Activated naive CD4-positive, alpha-beta T cell treated with anti-CD3 and anti-CD28 coated beads, Interleukin-2, amount 50 U/mL, for 72 hours (primary cell): ENCODE measurements around the gene EVI5. TPM values are rescaled to one million over a fixed set of nuclear protein-coding genes. Genes with fewer than 3 reads are reported as not detected.
A peak's percentile ranks its signal among the peaks of the same experiment; 100 is the strongest.
"Not testable (repeated sequence)": the region's sequence is repeated elsewhere in the genome, so short reads cannot be mapped to it uniquely, and the experiment has no call there.

Experiments
- ATAC-seq, 2 donors: fragments of 150-1000 bp; cut with Tn5 transposase; 2 replicates each; pipeline ENCODE4 v1.10.0; 2021; ENCODE audit warnings: mild to moderate bottlenecking in 2 of 2, moderate library complexity in 2 of 2
- DNase-seq, 2 donors: peaks; one replicate each; pipeline ENCODE4 v3.0.0; 2021 to 2022; ENCODE audit warnings: low spot score in 2 of 2
- H3K27ac Mint-ChIP-seq, 2 donors: one replicate each; pipeline ENCODE4 v1.8.0; 2022; ENCODE audit warnings: mild to moderate bottlenecking in 2 of 2, mixed read lengths in 2 of 2
- H3K36me3 Mint-ChIP-seq, 2 donors: one replicate each; pipeline ENCODE4 v1.8.0; 2022; ENCODE audit warnings: mixed read lengths in 2 of 2
- H3K9me3 Mint-ChIP-seq, 2 donors: one replicate each; pipeline ENCODE4 v1.8.0; 2022; ENCODE audit warnings: mixed read lengths in 2 of 2
- total RNA-seq, 2 donors: library from RNA; stranded (reverse); gene quantifications; one replicate each; pipeline ENCODE4 v1.2.3, GENCODE V29; 2022

Gene EVI5
- total RNA-seq, 2 donors from 2014 or later = 20.9 to 68.0 TPM

- ATAC-seq = no peak
- DNase-seq = no peak
- H3K36me3 Mint-ChIP-seq = peaks cover 6% of the 10 kb centered on the region in 2 donors
- peaks cover 10% of the 10 kb centered on the region in 2 donors for H3K9me3 Mint-ChIP-seq
- no peak overlapping the region for H3K27ac Mint-ChIP-seq
Measured at GRCh38 chr1:92764116-92764515, 20.8 kb downstream of the EVI5 start.

GRCh38 chr1:92762355-92762754 lies 22.6 kb downstream of the EVI5 start:
- no peaks in the 10 kb centered on the region for H3K36me3 Mint-ChIP-seq
- DNase-seq = no peak
- no peak for ATAC-seq

DNA sequence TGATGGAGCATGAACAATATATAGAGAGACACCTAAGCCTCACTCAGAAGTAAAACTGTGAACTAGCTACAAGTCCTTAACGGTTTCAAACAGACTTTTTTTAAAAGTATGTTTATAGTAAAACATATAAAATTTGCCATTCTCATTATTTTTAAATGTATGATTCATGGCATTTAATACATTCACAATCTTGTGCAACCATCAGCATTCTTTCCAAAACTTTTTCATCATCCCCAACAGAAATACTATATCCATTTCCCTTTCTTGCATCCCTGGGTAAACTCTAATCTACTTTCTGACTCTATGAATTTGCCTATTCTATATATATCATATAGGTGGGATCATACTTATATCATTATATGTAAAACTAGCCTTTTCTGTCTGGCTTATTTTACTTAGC lies 25.5 kb downstream of the EVI5 start:
- Mint-ChIP-seq H3K36me3 (no peaks in the 10 kb centered on the region), H3K27ac (no peak overlapping the region), H3K9me3 (no peaks in the 10 kb centered on the region)
- no peak for DNase-seq
- no peak for ATAC-seq

More at GRCh38 chr1:92762355-92762754, 22.6 kb downstream of the EVI5 start:
- peaks cover 5 to 6% of the 10 kb centered on the region in 2 donors for H3K9me3 Mint-ChIP-seq
- no peak overlapping the region for H3K27ac Mint-ChIP-seq

DNA sequence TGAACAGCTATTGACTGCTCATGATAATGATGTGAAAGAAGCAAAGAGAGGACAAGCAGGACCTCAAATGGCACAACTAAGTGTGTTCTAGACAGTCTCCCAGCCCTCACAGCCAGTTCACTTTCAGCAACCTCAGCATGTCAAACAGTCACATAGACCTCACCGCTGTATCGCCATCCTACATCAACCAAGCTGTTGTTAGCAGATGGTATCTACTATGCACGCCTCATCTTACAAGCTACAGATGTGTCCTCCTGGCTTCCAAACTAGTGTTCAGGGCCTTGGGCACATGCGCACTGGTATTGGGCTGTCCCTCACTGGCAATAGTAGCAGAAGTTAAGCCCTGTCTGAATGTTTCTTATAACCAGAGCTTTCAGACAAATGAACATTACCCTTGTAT lies 28.4 kb downstream of the EVI5 start:
- ATAC-seq = no peak
- no peak for DNase-seq
- H3K27ac Mint-ChIP-seq = no peak overlapping the region
- H3K36me3 Mint-ChIP-seq = no peaks in the 10 kb centered on the region
- no peaks in the 10 kb centered on the region for H3K9me3 Mint-ChIP-seq

- DNase-seq = no peak
- H3K36me3 Mint-ChIP-seq = no peaks in the 10 kb centered on the region
- ATAC-seq = no peak
Measured at GRCh38 chr1:92755541-92756461, 29.1 kb downstream of the EVI5 start.

GRCh38 chr1:92754719-92755050 lies 30.2 kb downstream of the EVI5 start:
- Mint-ChIP-seq H3K36me3 (no peaks in the 10 kb centered on the region), H3K9me3 (no peaks in the 10 kb centered on the region), H3K27ac (no peak overlapping the region)
- ATAC-seq (no peak), DNase-seq (no peak)

More at GRCh38 chr1:92755541-92756461, 29.1 kb downstream of the EVI5 start:
- Mint-ChIP-seq H3K9me3 (no peaks in the 10 kb centered on the region), H3K27ac (no peak overlapping the region)

- no peak for ATAC-seq
- Mint-ChIP-seq H3K9me3 (no peaks in the 10 kb centered on the region), H3K36me3 (no peaks in the 10 kb centered on the region), H3K27ac (no peak overlapping the region)
- no peak for DNase-seq
Measured at GRCh38 chr1:92754000-92754718, 30.7 kb downstream of the EVI5 start.

- H3K9me3 Mint-ChIP-seq = no peaks in the 10 kb centered on the region
- no peaks in the 10 kb centered on the region for H3K36me3 Mint-ChIP-seq
- ATAC-seq (no peak), DNase-seq (no peak)
- H3K27ac Mint-ChIP-seq = no peak overlapping the region
Measured at GRCh38 chr1:92752719-92753118, 32.2 kb downstream of the EVI5 start.

DNA sequence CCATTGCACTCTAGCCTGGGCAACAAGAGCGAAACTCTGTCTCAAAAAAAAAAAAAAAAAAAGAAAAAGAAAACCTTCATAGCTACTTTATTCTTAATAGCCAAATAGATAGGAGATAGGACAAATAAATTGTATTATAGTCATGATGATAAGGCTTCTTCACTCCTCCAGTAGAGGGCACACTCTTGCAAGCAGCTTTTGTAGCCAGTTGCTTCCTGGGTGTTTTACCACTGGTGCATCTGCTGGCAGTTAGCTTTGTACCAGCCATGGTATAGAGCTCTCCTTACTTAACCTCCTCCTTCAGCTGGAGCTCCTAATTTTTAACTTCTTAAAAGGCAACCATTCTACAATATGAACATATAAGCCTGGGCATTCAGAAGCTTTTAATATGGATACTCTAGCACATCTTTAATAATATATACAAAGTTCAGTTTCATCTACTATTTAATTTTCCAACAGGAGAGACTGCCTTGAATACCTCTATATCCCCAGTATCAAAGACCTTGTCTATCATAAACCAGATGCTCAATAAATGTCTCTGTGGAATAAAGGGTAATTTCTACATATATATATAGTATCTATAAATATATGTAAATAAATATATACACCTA lies 35.8 kb downstream of the EVI5 start:
- DNase-seq (peak in 1 of 2 donors; percentile 16), ATAC-seq (peak; percentile 48 to 59)
- H3K36me3 Mint-ChIP-seq = no peaks in the 10 kb centered on the region
- no peaks in the 10 kb centered on the region for H3K9me3 Mint-ChIP-seq
- no peak overlapping the region for H3K27ac Mint-ChIP-seq

GRCh38 chr1:92748138-92748537 lies 36.8 kb downstream of the EVI5 start:
- DNase-seq = no peak
- no peak overlapping the region for H3K27ac Mint-ChIP-seq
- H3K9me3 Mint-ChIP-seq = no peaks in the 10 kb centered on the region
- H3K36me3 Mint-ChIP-seq = no peaks in the 10 kb centered on the region
- no peak for ATAC-seq

- Mint-ChIP-seq H3K36me3 (no peaks in the 10 kb centered on the region), H3K9me3 (no peaks in the 10 kb centered on the region), H3K27ac (no peak overlapping the region)
- DNase-seq (no peak), ATAC-seq (no peak)
Measured at GRCh38 chr1:92747735-92748134, 37.2 kb downstream of the EVI5 start.

- not testable (repeated sequence) for H3K9me3 Mint-ChIP-seq, H3K27ac Mint-ChIP-seq, H3K36me3 Mint-ChIP-seq, DNase-seq, ATAC-seq
Measured at GRCh38 chr1:92746255-92746654, 38.7 kb downstream of the EVI5 start.

DNA sequence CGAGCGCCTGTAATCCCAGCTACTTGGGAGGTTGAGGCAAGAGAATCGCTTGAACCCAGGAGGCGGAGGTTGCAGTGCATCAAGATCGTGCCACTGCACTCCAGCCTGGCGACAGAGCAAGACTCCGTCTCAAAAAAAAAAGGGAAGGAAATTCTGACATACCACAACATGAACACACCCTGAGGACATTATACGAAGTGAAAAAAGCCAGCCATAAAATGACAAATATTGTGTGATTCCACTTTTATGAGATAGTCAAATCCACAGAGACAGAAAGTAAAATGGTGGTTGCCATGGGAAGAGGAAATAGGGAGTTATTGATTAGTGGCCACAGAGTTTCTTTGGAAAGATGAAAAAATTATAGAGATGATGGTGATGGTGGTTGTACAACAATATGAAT lies 41.7 kb downstream of the EVI5 start:
- no peak overlapping the region for H3K27ac Mint-ChIP-seq
- ATAC-seq (no peak), DNase-seq (no peak)
- H3K36me3 Mint-ChIP-seq = no peaks in the 10 kb centered on the region
- H3K9me3 Mint-ChIP-seq = no peaks in the 10 kb centered on the region

- ATAC-seq (peak in 1 of 2 donors; percentile 37), DNase-seq (no peak)
- H3K9me3 Mint-ChIP-seq = no peaks in the 10 kb centered on the region
- no peak overlapping the region for H3K27ac Mint-ChIP-seq
- no peaks in the 10 kb centered on the region for H3K36me3 Mint-ChIP-seq
Measured at GRCh38 chr1:92739669-92740524, 45.0 kb downstream of the EVI5 start.

DNA sequence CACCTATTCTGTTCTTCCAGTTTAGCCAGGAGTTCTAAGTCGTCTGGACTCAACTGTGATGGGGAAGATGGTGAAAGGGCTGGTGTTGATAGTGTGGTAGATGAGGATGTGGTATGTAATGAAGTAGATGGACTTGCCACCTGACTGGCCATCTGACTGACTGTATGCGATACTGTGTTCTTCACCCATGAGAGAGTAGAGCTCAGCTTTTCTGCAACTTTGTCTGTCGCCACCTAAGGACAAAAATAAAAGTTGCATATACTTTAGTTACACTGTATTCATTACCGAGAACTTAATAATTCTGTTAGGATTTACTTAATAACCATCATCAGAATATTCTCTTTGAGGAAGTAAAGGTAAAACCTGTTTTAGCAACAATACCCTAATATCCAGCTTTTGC lies 48.5 kb downstream of the EVI5 start:
- Mint-ChIP-seq H3K27ac (no peak overlapping the region), H3K36me3 (no peaks in the 10 kb centered on the region), H3K9me3 (no peaks in the 10 kb centered on the region)
- no peak for DNase-seq
- ATAC-seq = no peak

DNA sequence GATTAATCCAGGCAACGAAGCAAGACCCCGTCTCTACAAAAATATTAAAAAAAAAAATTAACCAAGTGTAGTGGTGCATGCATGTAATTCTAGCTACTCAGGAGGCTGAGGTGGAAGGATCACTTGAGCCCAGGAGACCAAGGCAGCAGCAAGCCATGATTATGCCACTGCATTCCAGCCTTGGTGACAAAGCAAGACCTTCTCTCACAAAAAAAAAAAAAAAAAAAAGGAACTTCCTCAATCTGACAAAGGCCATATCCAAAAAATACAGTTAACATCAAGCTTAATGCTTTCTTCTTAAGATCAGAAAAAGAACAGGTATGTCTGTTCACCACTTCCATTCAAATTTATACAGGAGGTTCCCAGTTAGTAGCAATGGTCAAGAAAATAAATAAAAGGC lies 54.4 kb downstream of the EVI5 start:
- H3K36me3 Mint-ChIP-seq = no peaks in the 10 kb centered on the region
- H3K27ac Mint-ChIP-seq = no peak overlapping the region
- no peak for DNase-seq
- no peak for ATAC-seq
- no peaks in the 10 kb centered on the region for H3K9me3 Mint-ChIP-seq
